ENCODE results near the gene ZNF618. TPM values are rescaled to one million over a fixed set of nuclear protein-coding genes. Genes with fewer than 3 reads are reported as not detected.

ZNF618 gene
- total RNA-seq, 2 donors from 2014 or later: 16.6 to 24.9 TPM

DNA sequence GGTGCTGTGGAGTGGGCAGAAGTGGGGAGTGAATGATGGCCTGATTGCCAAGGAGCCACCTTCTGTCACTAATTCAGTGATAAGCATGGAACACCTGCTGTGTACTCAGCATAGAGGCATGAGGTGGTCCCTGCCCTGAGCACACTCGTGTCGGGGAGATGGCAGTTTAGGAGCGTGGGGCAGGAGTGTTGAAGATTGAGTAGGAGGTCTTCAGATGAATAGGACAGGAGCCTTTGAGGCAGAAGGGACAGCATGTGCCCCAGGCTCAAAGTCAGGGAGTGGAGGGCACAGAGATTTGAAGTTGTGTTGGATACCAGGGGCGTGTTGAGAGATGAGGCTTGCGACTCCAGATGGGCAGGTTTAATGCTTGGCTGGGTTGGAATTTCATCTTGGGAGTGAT is 55.0 kb downstream of the ZNF618 start:
- no peak overlapping the region for H3K4me3 ChIP-seq
- H3K27ac ChIP-seq: peak overlapping the region; percentile 64 to 72
- TF ChIP-seq, protein P1, sequence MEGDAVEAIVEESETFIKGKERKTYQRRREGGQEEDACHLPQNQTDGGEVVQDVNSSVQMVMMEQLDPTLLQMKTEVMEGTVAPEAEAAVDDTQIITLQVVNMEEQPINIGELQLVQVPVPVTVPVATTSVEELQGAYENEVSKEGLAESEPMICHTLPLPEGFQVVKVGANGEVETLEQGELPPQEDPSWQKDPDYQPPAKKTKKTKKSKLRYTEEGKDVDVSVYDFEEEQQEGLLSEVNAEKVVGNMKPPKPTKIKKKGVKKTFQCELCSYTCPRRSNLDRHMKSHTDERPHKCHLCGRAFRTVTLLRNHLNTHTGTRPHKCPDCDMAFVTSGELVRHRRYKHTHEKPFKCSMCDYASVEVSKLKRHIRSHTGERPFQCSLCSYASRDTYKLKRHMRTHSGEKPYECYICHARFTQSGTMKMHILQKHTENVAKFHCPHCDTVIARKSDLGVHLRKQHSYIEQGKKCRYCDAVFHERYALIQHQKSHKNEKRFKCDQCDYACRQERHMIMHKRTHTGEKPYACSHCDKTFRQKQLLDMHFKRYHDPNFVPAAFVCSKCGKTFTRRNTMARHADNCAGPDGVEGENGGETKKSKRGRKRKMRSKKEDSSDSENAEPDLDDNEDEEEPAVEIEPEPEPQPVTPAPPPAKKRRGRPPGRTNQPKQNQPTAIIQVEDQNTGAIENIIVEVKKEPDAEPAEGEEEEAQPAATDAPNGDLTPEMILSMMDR (IDR thresholded peaks at IDR 0.05): no peak
- no peak for ATAC-seq (ENCODE audit: insufficient number of reproducible peaks, low FRiP score, low read depth)
- peaks cover 4% of the 10 kb centered on the region for H3K9me3 ChIP-seq
- H3K4me1 ChIP-seq (ENCODE audit: control insufficient read depth in 1 of 2, low read depth in 2 of 2): peaks cover 11 to 53% of the 10 kb centered on the region in 2 donors
- H3K36me3 ChIP-seq: no peaks in the 10 kb centered on the region
- no peaks in the 10 kb centered on the region for H3K27me3 ChIP-seq (replicated peaks; ENCODE audit: insufficient read depth)
- DNase-seq (ENCODE audit: low spot score): no peak

DNA sequence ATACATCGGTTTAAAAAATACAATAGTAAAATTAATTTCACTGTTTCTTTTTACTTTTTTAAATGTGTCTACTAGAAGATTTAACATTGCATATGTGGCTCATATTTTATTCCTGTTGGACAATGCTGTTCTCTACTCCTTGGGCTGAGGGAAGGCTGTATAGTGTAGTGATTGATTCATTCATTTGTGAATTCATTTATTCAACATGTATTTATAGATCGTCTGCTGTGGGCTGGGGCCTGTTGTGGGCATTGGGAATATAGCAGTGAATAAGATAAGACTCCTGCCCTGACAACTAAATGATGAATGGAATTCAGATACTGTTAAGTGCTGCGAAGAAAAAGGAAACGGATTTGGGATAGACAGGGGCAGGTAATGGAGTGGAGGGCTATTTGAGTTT is 55.7 kb downstream of the ZNF618 start:
- Histone ChIP-seq H3K36me3 (no peaks in the 10 kb centered on the region), H3K27ac (peak overlapping the region; percentile 62 to 75), H3K27me3 (replicated peaks; ENCODE audit: insufficient read depth) (no peaks in the 10 kb centered on the region), H3K9me3 (peaks cover 4% of the 10 kb centered on the region), H3K4me1 (ENCODE audit: control insufficient read depth in 1 of 2, low read depth in 2 of 2) (peaks cover 11 to 59% of the 10 kb centered on the region in 2 donors), H3K4me3 (no peak overlapping the region)
- TF ChIP-seq, protein P1 (IDR thresholded peaks at IDR 0.05): no peak
- ATAC-seq (ENCODE audit: insufficient number of reproducible peaks, low FRiP score, low read depth) (no peak), DNase-seq (ENCODE audit: low spot score) (no peak)

DNA sequence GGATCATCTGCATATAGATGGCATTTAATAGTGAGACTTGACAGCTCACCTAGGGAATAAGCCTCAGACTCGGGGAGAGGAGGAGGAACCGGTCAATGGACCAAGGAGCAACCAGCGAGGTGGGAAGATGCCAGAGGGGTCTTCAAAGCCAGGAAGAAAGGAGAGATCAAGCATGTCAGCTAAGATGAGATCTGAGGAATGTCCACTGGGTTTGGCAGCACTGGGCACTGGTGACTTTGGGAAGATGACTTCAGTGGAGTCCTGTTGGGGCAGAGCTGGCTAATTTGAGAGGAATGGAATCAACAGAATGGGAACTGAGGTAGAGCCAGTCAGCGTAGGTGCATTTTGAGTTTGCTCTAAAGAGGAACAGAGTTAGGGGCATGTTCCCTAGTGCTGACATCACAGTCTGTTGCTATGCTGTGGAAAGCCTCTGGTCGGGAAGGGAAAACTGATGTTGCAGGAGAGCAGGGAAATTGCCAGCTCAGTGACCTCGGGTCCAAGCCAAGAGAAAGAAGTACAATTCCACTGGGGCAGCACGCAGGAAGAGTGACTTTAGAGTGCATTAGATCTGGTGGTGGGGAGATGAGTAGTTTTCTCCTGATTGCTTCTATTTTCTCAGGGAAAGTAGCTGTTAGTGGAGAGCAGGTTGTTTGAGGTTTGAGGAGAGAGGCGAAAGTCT is 56.9 kb downstream of the ZNF618 start:
- peak; percentile 46 for DNase-seq (ENCODE audit: low spot score)
- Histone ChIP-seq H3K27me3 (replicated peaks; ENCODE audit: insufficient read depth) (no peaks in the 10 kb centered on the region), H3K36me3 (no peaks in the 10 kb centered on the region), H3K4me3 (no peak overlapping the region), H3K9me3 (peaks cover 4% of the 10 kb centered on the region), H3K27ac (peak overlapping the region; percentile 62 to 75), H3K4me1 (ENCODE audit: control insufficient read depth in 1 of 2, low read depth in 2 of 2) (peaks cover 15 to 61% of the 10 kb centered on the region in 2 donors)
- ATAC-seq (ENCODE audit: insufficient number of reproducible peaks, low FRiP score, low read depth): peak; percentile 50
- TF ChIP-seq, protein P1 (IDR thresholded peaks at IDR 0.05): no peak

DNA sequence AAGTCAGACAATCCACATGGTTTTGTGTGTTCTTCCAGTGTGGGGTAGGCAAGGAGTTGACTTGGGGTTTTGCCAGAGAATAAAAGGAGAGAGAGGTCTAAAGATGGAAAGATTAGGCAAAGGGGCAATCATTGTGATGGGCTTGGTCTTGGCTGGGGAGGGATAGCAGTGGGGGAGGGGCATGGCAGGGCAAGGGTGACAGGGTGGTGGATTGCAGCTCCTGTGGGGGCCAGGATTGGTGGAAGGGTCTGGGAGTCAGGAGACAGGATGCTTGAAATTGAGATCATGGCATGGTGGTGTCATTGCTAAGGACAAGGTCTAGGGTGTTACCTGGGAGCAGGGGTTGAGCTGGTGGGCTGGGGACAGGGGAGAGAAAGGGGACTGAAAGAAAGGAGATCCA is 57.6 kb downstream of the ZNF618 start:
- no peaks in the 10 kb centered on the region for H3K9me3 ChIP-seq
- no peak for DNase-seq (ENCODE audit: low spot score)
- H3K4me1 ChIP-seq (ENCODE audit: control insufficient read depth in 1 of 2, low read depth in 2 of 2): peaks cover 15 to 61% of the 10 kb centered on the region in 2 donors
- no peaks in the 10 kb centered on the region for H3K36me3 ChIP-seq
- TF ChIP-seq, protein P1 (IDR thresholded peaks at IDR 0.05): no peak
- H3K4me3 ChIP-seq: no peak overlapping the region
- H3K27ac ChIP-seq: peak overlapping the region; percentile 62 to 75
- ATAC-seq (ENCODE audit: insufficient number of reproducible peaks, low FRiP score, low read depth): no peak
- H3K27me3 ChIP-seq (replicated peaks; ENCODE audit: insufficient read depth): no peaks in the 10 kb centered on the region

DNA sequence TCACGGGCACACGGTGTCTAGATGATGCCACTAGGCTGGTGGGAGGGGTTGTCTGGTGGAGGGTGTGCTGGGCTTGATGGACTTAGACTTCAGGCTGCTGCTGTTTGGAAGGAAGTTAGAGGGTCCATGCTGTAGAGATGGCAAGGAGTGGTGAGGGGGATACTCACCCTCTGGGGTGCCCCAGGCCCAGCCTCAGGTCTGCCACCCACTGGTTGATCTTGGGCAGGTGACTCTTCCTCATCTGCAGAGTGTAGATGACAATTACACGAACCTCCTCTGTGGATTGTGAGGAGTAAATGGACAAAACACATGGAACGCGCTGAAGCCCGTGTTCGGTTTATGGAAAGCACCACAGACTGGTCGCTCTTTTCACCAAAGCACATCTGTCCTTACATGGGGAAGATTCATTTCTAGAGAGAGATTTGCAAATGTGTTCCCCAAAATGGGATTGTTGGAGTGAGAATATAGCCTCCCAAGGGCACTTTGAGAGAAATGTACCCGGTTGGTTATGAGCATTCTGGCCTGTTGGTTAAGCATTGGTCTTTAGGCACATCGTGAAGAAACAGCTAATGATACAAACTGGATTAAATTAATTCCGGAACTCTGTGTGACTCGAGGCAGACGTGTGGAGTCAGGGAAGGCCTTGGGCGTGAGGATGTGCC is 58.2 kb downstream of the ZNF618 start:
- H3K27ac ChIP-seq: peak overlapping the region in 1 of 2 donors; percentile 75
- DNase-seq (ENCODE audit: low spot score): no peak
- no peak for ATAC-seq (ENCODE audit: insufficient number of reproducible peaks, low FRiP score, low read depth)
- H3K36me3 ChIP-seq: no peaks in the 10 kb centered on the region
- no peaks in the 10 kb centered on the region for H3K9me3 ChIP-seq
- H3K4me1 ChIP-seq (ENCODE audit: control insufficient read depth in 1 of 2, low read depth in 2 of 2): peaks cover 15 to 55% of the 10 kb centered on the region in 2 donors
- TF ChIP-seq, protein P1 (IDR thresholded peaks at IDR 0.05): no peak
- no peaks in the 10 kb centered on the region for H3K27me3 ChIP-seq (replicated peaks; ENCODE audit: insufficient read depth)
- no peak overlapping the region for H3K4me3 ChIP-seq

All from thoracic aorta (tissue), 2 donors.